ENCODE data around the gene TRDMT1.

TRDMT1 gene

GRCh38 chr10:17203416-17203815 lies 1.9 kb upstream of the TRDMT1 start:
- no peak for TF ChIP-seq FOXP2 (optimal IDR thresholded peaks at IDR 0.05; ENCODE audit: borderline replicate concordance, extremely low read depth, extremely low read length, insufficient read depth)
- TF ChIP-seq REST (IDR thresholded peaks at IDR 0.05; ENCODE audit: insufficient read depth in 1 of 2, low read depth in 2 of 2, low read length in 2 of 2) = no peak
- no peak for TF ChIP-seq POLR2AphosphoS5 (IDR thresholded peaks at IDR 0.05; ENCODE audit: low read depth, low read length)

GRCh38 chr10:17202999-17203398 lies 1.5 kb upstream of the TRDMT1 start:
- TF ChIP-seq TAF1 (IDR thresholded peaks at IDR 0.05; ENCODE audit: borderline replicate concordance, insufficient read depth, low read length) (no peak), FOXP2 (optimal IDR thresholded peaks at IDR 0.05; ENCODE audit: borderline replicate concordance, extremely low read depth, extremely low read length, insufficient read depth) (no peak), REST (IDR thresholded peaks at IDR 0.05; ENCODE audit: insufficient read depth in 1 of 2, low read depth in 2 of 2, low read length in 2 of 2) (no peak), SIN3A (IDR thresholded peaks at IDR 0.05; ENCODE audit: borderline replicate concordance, insufficient read depth, low read length) (no peak), POLR2AphosphoS5 (IDR thresholded peaks at IDR 0.05; ENCODE audit: low read depth, low read length) (no peak)

- TF ChIP-seq FOXP2 (optimal IDR thresholded peaks at IDR 0.05; ENCODE audit: borderline replicate concordance, extremely low read depth, extremely low read length, insufficient read depth) (no peak), REST (IDR thresholded peaks at IDR 0.05; ENCODE audit: insufficient read depth in 1 of 2, low read depth in 2 of 2, low read length in 2 of 2) (no peak), SIN3A (IDR thresholded peaks at IDR 0.05; ENCODE audit: borderline replicate concordance, insufficient read depth, low read length) (no peak), POLR2AphosphoS5 (IDR thresholded peaks at IDR 0.05; ENCODE audit: low read depth, low read length) (no peak), TAF1 (IDR thresholded peaks at IDR 0.05; ENCODE audit: borderline replicate concordance, insufficient read depth, low read length) (no peak)
Measured at GRCh38 chr10:17202506-17202905, 1.0 kb upstream of the TRDMT1 start.

GRCh38 chr10:17201794-17202116 lies 283 bp upstream of the TRDMT1 start:
- TF ChIP-seq SIN3A (IDR thresholded peaks at IDR 0.05; ENCODE audit: borderline replicate concordance, insufficient read depth, low read length) = no peak
- TF ChIP-seq TAF1 (IDR thresholded peaks at IDR 0.05; ENCODE audit: borderline replicate concordance, insufficient read depth, low read length) = no peak
- no peak for TF ChIP-seq FOXP2 (optimal IDR thresholded peaks at IDR 0.05; ENCODE audit: borderline replicate concordance, extremely low read depth, extremely low read length, insufficient read depth)
- no peak for TF ChIP-seq POLR2AphosphoS5 (IDR thresholded peaks at IDR 0.05; ENCODE audit: low read depth, low read length)
- no peak for TF ChIP-seq REST (IDR thresholded peaks at IDR 0.05; ENCODE audit: insufficient read depth in 1 of 2, low read depth in 2 of 2, low read length in 2 of 2)

Measured in PFSK-1 (cell line).